Panc1 (cell line): Measurements from ENCODE around the gene MTMR11.

Experiments used
- POLR2AphosphoS5 ChIP-seq: IDR thresholded peaks from 2 replicates; pipeline ENCODE4 v1.6.1; 2012; ENCODE audit warnings: mild to moderate bottlenecking, low read depth, low read length, moderate library complexity
- SIN3A ChIP-seq: IDR thresholded peaks from 2 replicates; pipeline ENCODE4 v1.6.1; 2012; ENCODE audit warnings: low read depth, mild to moderate bottlenecking, low read length, moderate library complexity, borderline replicate concordance; ENCODE audit not compliant: insufficient read depth

GRCh38 chr1:149906570-149907075 is 30.1 kb downstream of the MTMR11 start:
- TF ChIP-seq SIN3A (no peak), POLR2AphosphoS5 (no peak)
